Embryonic facial prominence (tissue), 1 donor: Measurements from ENCODE around the gene FOXM1.

Experiments
- DNase-seq: peaks from one replicate; pipeline ENCODE4 v3.0.0-alpha.2; 2016; ENCODE audit errors: extremely low spot score

The FOXM1 gene

GRCh38 chr12:2835691-2836403 is 41.1 kb downstream of the FOXM1 start:
- no peak for DNase-seq

DNA sequence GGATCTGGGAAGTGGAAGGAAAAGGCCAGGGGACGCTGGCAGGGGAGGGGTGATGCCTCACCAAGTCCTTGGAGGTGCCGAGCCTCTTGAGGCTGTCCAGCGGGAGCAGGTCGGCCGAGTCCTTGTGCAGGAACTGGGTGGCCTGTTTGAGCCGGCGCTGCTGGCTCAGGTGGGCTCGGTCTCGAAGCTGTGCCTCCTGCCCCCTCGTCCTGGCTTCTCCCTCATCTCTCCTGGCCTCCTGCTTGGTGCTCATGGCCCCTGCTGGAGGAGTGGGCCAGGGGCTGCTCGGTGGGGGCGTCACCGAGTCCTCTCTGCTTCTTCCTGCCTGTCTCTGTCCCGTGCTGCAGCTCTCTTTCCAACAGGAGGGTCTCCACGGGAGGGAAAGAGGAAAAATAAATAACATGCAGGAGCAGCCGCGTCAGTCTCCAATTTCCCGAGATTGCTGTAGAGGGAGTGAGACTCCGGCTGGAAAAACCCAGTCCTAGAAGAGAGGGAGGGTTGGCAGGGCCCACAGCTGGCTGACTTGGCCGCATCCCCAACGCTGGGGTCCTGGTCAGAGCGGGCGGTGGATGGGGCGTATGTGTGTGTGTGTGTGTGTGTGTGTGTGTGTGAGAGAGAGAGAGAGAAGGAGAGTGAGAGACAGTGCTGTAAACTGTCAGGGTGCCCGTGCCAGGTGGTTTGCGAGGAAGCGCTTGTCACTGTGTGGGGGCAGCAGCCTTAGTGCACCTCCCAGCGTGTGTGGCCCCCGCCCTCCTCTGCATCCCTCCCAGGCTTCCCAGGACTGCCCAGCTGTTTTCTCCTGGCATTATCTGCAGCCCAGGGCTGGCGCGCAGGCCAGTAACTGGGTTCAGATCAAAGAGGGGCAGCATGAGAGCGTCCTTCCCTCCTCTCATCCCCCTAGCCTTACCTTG is 42.1 kb downstream of the FOXM1 start, which contains the start of gene NRIP2:
Gene NRIP2, minus strand, starts transcription at position 455 of the 911 bp plus-strand sequence. Its CDS starts 52 bp downstream, at position 403.
- DNase-seq: peak; percentile 75

GRCh38 chr12:2833810-2834209 is 43.2 kb downstream of the FOXM1 start:
- no peak for DNase-seq

DNA sequence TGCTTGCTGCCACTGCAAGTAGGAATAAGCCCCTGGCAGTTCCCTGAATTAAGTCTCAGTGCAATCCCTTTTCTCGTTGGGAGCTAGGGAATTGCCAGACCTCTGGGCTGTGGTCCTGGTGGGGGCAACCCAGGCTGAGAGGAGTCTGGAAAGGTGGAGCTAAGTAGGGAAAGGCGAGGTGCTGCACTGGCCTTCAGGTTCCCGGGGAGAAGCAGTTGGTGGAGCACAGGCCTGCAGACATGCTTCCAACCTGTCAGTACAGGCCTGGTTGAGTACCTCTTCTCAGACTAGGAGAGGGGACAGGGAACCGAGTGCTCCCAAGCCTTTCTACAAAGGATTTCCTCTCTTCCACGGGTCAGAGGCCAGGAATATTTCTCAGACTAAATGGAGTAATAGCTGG is 43.6 kb downstream of the FOXM1 start:
- DNase-seq: no peak

DNA sequence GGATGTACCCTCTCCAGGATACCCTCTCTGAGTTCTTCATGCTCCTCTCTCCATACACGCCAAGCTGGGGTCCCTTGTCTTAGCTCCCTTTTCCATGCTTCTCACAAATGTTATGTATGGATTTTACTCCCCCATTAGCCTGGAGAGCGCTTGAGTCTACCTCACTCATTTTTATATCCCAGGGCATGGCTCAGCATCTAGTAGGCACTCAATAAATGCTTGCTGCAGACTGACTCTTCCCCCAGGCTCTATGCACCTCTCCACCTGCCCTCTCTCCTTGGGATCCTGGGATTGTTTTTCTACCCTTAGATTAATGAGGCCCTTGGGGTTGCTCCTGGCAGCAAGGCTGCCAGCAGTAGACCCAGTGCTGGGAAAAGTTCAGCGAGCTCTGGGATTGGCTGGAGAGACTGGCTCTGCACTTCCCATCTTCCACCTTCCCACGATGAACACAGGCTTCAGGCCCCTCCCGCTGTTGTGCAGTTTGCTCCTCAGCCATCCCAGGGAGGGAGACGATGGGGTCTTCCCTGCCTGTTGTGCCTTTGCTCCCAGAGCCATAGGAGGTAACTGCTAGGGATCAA is 44.3 kb downstream of the FOXM1 start:
- no peak for DNase-seq

GRCh38 chr12:2829275-2829674 is 47.7 kb downstream of the FOXM1 start:
- DNase-seq: no peak

DNA sequence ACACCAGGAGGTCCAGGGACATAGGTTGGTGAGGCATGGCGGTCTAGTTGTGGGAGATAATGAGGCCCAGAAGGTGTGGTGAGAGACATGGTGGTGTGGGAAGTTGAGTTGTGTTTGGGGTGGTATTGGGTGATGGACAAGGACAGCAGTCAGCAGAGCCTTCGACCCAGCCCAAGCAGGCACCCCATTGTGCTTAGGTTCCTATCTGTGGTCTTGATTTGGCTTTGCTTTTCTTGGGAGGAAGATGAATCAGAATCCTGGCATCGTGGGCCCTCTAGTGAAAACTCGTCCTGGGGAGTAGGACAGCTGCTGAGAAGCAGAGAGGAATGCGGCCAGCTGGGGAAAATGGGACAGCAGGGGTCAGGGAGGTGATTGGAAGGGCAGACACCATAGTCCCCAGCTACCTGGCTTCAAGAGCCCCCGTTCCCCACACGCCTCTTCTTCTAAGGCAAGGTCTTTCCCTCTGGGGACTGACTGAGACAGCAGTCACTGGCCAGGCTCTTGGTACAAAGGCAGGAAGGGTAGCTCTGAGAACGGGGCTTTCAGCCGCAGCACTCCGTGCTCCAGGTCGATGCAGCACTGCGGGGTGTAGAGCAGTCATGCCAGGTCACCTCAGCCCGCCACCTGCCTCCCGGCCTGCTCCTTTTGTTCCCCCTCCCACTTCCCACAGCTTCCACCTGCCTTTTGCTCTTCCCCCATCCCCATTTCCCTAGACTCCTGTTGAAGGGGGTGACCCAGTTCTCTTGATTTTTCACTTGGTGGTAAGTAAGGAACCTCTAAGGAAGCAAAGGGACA is 50.1 kb downstream of the FOXM1 start:
- no peak for DNase-seq

DNA sequence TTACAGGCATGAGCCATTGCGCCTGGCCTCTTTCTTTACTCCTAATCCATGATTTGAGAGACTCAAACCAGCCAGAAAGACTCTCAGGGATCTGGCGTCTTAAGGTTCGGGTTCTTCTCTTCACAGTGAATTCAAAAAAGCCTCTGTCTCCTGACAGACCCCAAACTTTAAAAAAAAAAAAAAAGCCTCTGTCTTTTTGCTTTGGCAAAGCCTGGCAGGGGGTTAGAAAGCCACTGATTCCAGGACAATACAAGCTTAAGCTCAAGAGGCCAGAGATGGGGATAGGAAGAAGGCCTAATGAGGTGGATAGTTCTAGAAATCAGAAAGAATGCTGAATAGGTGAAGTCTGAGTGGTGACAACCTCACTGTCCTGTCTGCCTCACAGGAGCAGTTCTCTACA is 50.9 kb downstream of the FOXM1 start:
- DNase-seq: no peak

- DNase-seq: no peak
These were observed 51.8 kb downstream of the FOXM1 start for GRCh38 chr12:2825132-2825531.

GRCh38 chr12:2824541-2824940 is 52.4 kb downstream of the FOXM1 start:
- no peak for DNase-seq

- no peak for DNase-seq
These were observed 53.5 kb downstream of the FOXM1 start for GRCh38 chr12:2823483-2823882.

- DNase-seq: no peak
These were observed 56.5 kb downstream of the FOXM1 start for GRCh38 chr12:2820432-2820831.

DNA sequence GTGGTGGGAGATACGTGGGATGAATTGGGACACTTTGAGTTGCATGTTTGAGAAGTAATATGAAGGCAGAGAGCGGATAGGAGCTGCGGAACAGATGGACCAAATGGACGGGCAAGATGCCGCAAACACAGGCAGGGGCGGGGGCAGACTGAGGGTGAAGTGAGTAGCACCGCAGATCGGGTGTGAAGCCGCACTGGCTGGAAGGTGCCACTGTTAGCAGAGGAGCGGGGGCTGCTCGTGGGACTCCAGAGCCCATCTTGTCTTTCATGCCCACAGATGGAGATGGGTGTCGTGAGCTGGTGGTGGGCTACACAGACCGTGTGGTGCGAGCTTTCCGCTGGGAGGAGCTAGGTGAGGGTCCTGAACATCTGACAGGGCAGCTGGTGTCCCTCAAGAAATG is 57.2 kb downstream of the FOXM1 start:
- no peak for DNase-seq

GRCh38 chr12:2813214-2814185 is 63.5 kb downstream of the FOXM1 start:
- peak; percentile 44 for DNase-seq

GRCh38 chr12:2812290-2813213 is 64.4 kb downstream of the FOXM1 start, which contains the start of gene ITFG2:
TSS of gene ITFG2 (plus strand) at chr12:2812668. CDS start at chr12:2812761, 93 bp downstream.
- DNase-seq: peak; percentile 99

GRCh38 chr12:2811801-2812200 is 65.2 kb downstream of the FOXM1 start:
- no peak for DNase-seq
